Eye (tissue), 1 donor: Measurements from ENCODE around the gene RTN1.

ENCODE experiments used
- DNase-seq: peaks from one replicate; pipeline ENCODE4 v3.0.0-alpha.2; 2015

RTN1 gene

DNA sequence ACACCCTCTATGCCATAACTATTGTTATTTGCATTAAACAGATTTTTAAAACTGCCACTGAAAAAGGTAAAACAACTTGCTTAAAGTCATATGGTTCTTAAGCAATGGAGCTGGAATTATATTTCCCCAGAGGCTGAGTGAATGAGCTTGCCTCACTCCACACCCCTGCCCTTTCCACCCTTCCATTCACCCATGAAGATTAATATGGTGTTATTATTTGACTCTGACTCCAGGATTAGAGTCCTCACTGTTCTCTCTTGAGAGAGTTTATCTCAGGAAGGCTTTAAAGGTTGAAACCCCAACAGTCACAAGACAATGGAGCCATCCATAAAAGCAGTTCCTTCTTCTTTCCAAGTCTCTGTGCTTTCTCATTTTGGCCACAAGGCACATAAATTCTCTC is 84.9 kb downstream of the RTN1 start:
- DNase-seq: no peak

GRCh38 chr14:59782760-59783159 is 87.8 kb downstream of the RTN1 start:
- no peak for DNase-seq

DNA sequence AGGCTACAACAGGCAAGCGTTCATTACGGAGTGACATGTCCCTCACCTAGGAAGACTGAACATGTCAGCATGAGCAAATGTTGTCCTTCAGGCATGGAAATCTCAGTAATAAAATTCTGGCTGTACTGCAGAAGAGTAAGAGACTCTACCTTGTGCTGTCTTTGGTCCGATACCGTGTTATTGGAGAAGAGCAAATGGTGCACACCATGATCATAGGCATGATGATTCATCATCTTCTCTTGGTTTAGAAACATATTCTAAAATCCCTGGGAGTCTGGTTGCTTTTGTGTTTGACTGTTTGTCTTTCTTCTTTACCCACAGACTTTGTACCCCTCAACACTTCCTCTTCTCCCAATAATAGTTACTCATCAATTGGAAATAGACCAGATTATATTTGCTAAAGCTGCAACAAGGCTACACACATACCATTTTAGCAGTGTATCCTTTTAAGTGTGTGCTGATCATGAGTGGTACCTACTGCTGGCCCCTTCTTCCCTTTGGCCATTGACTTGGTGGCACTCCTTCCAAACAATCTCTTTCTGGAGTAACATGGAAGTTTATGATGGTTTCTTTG is 93.5 kb downstream of the RTN1 start:
- no peak for DNase-seq

DNA sequence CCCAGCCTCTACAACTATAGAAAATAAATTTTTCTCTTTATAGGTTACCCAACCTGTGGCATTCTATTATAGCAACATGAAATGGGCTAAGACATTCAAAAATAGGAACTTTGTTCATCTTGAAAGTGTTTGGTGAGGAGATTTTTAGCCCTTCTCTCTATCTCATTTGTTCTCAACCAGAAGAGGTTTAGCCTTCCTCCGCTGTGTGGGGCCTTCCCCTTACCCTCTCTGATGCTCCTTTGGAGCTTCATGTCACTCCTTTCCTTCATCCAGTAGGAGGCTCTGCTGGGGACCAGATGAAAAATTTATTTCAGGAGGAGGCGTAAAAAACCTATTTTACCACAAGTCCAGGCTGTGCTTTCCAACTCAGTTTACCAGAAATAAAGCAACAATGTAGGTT is 94.1 kb downstream of the RTN1 start:
- no peak for DNase-seq

GRCh38 chr14:59772233-59772632 is 98.3 kb downstream of the RTN1 start:
- DNase-seq: no peak

DNA sequence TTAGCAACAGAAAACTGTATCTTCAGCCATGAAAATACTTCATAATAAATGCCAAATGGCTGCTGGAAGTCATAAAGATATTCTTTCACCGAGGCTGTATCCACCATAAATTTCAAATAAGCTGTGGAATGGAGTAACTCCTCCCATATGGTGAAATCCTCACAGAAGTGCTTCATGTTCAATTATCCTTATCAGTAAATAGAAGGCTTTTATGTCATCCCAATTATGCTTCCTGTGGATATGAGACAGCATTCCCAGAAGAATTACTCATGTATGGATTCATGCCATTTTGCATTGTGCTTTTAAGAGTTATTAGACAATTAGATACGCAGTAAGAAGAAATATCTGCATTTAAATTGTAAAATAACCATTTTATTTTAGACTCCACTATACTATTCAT is 99.0 kb downstream of the RTN1 start:
- DNase-seq: peak; percentile 45

- no peak for DNase-seq
Observed at GRCh38 chr14:59769586-59769985, 101.0 kb downstream of the RTN1 start.

GRCh38 chr14:59768855-59769375 is 101.7 kb downstream of the RTN1 start:
- no peak for DNase-seq

- no peak for DNase-seq
Observed at GRCh38 chr14:59761851-59762250, 108.7 kb downstream of the RTN1 start.

GRCh38 chr14:59755409-59756135 is 115.0 kb downstream of the RTN1 start:
- no peak for DNase-seq

DNA sequence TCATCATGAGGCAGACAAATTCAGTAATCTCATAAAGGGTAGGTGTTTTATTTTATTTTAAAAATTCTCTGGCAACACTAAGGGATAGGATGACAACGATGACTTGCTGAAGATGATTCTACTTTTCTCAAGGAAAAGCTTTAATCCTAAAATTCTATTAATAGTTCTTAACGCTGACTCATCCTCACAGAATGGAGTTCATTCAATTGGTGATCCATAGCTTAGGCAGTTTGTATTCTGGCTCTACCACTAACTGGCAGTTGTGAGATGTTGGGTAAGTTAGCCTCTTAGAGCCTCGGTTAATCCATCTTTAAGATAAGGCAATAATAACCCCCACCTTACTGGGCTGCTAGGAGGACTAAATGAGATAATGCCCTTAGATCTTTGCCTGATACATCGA is 116.3 kb downstream of the RTN1 start:
- DNase-seq: no peak

GRCh38 chr14:59753512-59753911 is 117.1 kb downstream of the RTN1 start:
- no peak for DNase-seq

- no peak for DNase-seq
Observed at GRCh38 chr14:59751578-59751977, 119.0 kb downstream of the RTN1 start.

DNA sequence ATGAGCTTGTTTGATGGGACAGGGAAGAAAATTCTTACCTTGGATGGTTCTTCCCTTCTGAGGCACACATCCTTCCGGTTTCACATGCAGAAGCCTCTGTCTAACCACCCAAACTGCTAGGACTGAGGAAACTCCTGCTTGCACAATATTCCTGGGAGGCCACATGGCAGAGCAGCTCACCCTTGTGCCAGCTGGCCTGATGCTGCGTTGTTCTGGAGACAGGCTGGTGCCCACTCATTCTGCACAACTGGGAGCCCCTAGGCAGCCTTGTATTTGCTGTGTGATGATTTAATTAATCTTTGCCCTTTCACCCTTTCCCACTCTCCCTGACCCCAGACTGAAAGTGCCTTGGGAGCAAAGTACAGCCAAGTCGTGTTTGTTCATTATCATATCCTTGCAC is 130.8 kb downstream of the RTN1 start:
- DNase-seq: no peak

GRCh38 chr14:59728304-59728703 is 142.3 kb downstream of the RTN1 start:
- DNase-seq: peak; percentile 19

- no peak for DNase-seq
Observed at GRCh38 chr14:59727073-59727661, 143.4 kb downstream of the RTN1 start.

GRCh38 chr14:59711080-59711479 is 159.5 kb downstream of the RTN1 start:
- no peak for DNase-seq

DNA sequence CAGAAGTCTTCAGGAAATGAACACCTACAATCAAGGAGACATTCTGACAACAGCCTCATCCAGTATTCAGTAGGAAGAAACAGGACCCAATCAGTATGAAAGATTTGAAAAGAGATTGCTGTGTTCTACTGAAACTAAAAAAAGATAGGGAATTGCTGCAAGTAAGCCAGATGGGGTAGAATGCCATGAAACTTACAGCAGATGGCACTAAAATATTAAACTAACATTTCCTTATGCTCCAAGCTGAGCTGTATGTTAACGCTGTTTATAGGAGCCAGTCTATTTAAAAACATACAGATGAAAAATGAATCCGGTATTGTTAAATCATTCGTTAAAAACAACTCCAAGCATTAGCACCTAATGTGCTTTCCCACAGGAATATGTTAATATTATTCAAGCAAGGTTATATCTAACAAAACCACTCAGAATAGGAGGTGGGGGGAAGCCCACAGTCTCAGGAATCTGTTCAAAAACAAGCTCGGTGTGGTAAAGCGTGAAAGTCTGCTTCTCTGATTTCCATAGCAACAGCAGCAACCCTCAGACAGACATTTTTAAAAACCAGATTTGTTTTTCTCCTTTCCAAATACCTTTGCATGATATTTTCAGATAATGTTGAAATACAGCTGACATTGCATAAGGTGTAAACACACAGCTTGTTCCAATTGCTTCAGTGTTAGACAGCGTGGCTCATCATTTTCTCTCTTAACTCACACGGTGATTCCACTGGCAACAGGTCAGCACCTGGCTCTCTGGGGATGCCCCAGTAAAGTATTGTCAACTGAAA is 162.6 kb downstream of the RTN1 start:
- DNase-seq: peak; percentile 44

GRCh38 chr14:59705866-59706265 is 164.7 kb downstream of the RTN1 start:
- no peak for DNase-seq

DNA sequence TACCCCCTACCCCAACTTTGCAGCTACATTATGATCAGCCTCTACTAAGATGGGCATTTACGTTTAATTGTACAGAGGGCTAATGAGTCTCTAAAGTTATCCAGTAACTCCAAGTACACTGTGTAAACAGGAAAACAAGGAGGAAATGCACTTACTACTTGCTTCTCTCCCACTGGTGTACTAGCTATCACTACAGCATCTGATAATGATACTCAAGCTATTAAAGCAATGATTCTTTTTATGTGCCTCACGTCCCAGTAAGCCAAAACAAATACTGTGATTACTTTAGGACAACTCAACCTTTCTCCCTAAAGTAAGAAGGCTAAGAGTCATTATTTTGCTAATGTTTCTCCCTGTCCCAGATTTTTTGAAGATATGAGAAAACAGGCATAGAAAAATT is 165.3 kb downstream of the RTN1 start:
- no peak for DNase-seq

- no peak for DNase-seq
Observed at GRCh38 chr14:59704054-59704645, 166.4 kb downstream of the RTN1 start.

DNA sequence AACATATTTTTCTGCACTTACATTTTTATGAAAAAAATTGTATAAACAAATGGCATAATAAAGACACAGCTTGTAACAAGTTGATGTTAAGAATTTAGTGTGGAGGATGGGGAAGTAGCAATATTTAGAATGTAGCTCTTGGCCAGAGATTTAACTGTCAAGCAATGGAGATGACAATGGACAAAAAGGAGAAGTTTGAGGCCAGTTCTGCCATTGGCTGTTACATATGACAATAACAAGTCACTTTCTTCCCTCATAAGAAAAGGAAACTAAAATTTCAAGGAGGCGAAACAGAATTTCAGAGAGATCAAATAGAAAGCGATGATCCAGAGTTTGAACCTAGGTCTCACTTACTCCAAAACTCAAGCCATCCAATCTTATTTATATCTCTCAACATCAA is 171.1 kb downstream of the RTN1 start:
- no peak for DNase-seq

- DNase-seq: no peak
Observed at GRCh38 chr14:59698793-59699192, 171.8 kb downstream of the RTN1 start.
